ENCODE data around the gene JAK1. TPM values are rescaled to one million over a fixed set of nuclear protein-coding genes. Genes with fewer than 3 reads are reported as not detected.
A peak's percentile ranks its signal among the peaks of the same experiment; 100 is the strongest.

Gene JAK1
- total RNA-seq, 1 experiment from 2014 or later = 44.1 TPM

- DNase-seq = no peak
- H3K79me2 ChIP-seq (ENCODE audit: low read length) = no peaks in the 10 kb centered on the region
- H3K27me3 ChIP-seq (ENCODE audit: low read length) = no peaks in the 10 kb centered on the region
- TF ChIP-seq CTCF (conservative IDR thresholded peaks at IDR 0.05; ENCODE audit: low read depth, low read length) (no peak), EZH2phosphoT487 (IDR thresholded peaks at IDR 0.05; ENCODE audit: borderline replicate concordance, low read length) (no peak), EZH2 (IDR thresholded peaks at IDR 0.05; ENCODE audit: low read length, unreplicated experiment) (no peak)
- no peak overlapping the region for H3K4me3 ChIP-seq (ENCODE audit: low read length)
- intact Hi-C loops (cut with micrococcal nuclease) = no loop called here
- H3K4me1 ChIP-seq (ENCODE audit: insufficient read depth, low read length) = no peaks in the 10 kb centered on the region
- H3K4me2 ChIP-seq (ENCODE audit: low read length) = no peak overlapping the region
- no peaks in the 10 kb centered on the region for H3K9me3 ChIP-seq (ENCODE audit: low read length)
- no TSS peak for BruUV-seq (replicated peaks)
- H4K20me1 ChIP-seq (ENCODE audit: low read length) = no peaks in the 10 kb centered on the region
- H3K27ac ChIP-seq (ENCODE audit: low read length) = no peak overlapping the region
- H3K9ac ChIP-seq (ENCODE audit: low read length) = no peak overlapping the region
- CTCF ChIA-PET = no interaction called here
- H3K36me3 ChIP-seq (ENCODE audit: low read depth, low read length) = no peaks in the 10 kb centered on the region
- H3F3A ChIP-seq (ENCODE audit: low read length, unreplicated experiment) = no peaks in the 10 kb centered on the region
- no peak overlapping the region for H2AFZ ChIP-seq (ENCODE audit: low read length)
- no peak for ATAC-seq
- POLR2A ChIA-PET (ENCODE audit: unreplicated experiment) = no interaction called here
- H3K9me2 ChIP-seq (replicated peaks; ENCODE audit: low read length) = no peaks in the 10 kb centered on the region
Measured at GRCh38 chr1:64973061-64973647, 6.8 kb upstream of the JAK1 start.

GRCh38 chr1:64969305-64970046 lies 3.1 kb upstream of the JAK1 start:
- Histone ChIP-seq H3K36me3 (ENCODE audit: low read depth, low read length) (no peaks in the 10 kb centered on the region), H3K79me2 (ENCODE audit: low read length) (peaks cover 15% of the 10 kb centered on the region), H3K9me2 (replicated peaks; ENCODE audit: low read length) (no peaks in the 10 kb centered on the region), H3K4me2 (ENCODE audit: low read length) (no peak overlapping the region), H3K27ac (ENCODE audit: low read length) (no peak overlapping the region), H3K4me1 (ENCODE audit: insufficient read depth, low read length) (0 out of 2 replicates have a peak, but pooled peaks cover 13% of the 10 kb centered on the region), H3K4me3 (ENCODE audit: low read length) (no peak overlapping the region), H3K9ac (ENCODE audit: low read length) (no peak overlapping the region), H2AFZ (ENCODE audit: low read length) (no peak overlapping the region), H4K20me1 (ENCODE audit: low read length) (peaks cover 9% of the 10 kb centered on the region), H3K9me3 (ENCODE audit: low read length) (no peaks in the 10 kb centered on the region), H3K27me3 (ENCODE audit: low read length) (no peaks in the 10 kb centered on the region), H3F3A (ENCODE audit: low read length, unreplicated experiment) (no peaks in the 10 kb centered on the region)
- POLR2A ChIA-PET (ENCODE audit: unreplicated experiment) = no interaction called here
- no peak for ATAC-seq
- peak; percentile 36 for TF ChIP-seq CTCF (conservative IDR thresholded peaks at IDR 0.05; ENCODE audit: low read depth, low read length)
- TF ChIP-seq EZH2 (IDR thresholded peaks at IDR 0.05; ENCODE audit: low read length, unreplicated experiment) = no peak
- no TSS peak for BruUV-seq (replicated peaks)
- peak; percentile 21 for DNase-seq
- CTCF ChIA-PET = no interaction called here
- intact Hi-C loops (cut with micrococcal nuclease) = loop anchor here (1.0 to 5.0 kb wide), 4 partner anchors 53 to 282 kb away; no protein-coding TSS in a partner anchor

- H3K4me2 ChIP-seq (ENCODE audit: low read length) = peak overlapping the region; percentile 90
- CTCF ChIA-PET = interaction anchor here (1.5 kb wide), 1 partner anchor 53 kb away, joined by 11 read pairs; no protein-coding TSS in a partner anchor
- H3F3A ChIP-seq (ENCODE audit: low read length, unreplicated experiment) = no peaks in the 10 kb centered on the region
- DNase-seq = no peak
- H3K9me3 ChIP-seq (ENCODE audit: low read length) = no peaks in the 10 kb centered on the region
- ATAC-seq = no peak
- intact Hi-C loops (cut with micrococcal nuclease) = loop anchor here (5.0 kb wide), 3 partner anchors 55 to 280 kb away; no protein-coding TSS in a partner anchor
- H3K27ac ChIP-seq (ENCODE audit: low read length) = no peak overlapping the region
- H3K4me3 ChIP-seq (ENCODE audit: low read length) = peak overlapping the region; percentile 77
- POLR2A ChIA-PET (ENCODE audit: unreplicated experiment) = interaction anchor here (0.6 kb wide), 1 partner anchor 78 kb away, joined by 3 read pairs; no protein-coding TSS in a partner anchor
- H3K4me1 ChIP-seq (ENCODE audit: insufficient read depth, low read length) = 0 out of 2 replicates have a peak, but pooled peaks cover 13% of the 10 kb centered on the region
- H3K79me2 ChIP-seq (ENCODE audit: low read length) = peaks cover 36% of the 10 kb centered on the region
- no peaks in the 10 kb centered on the region for H3K9me2 ChIP-seq (replicated peaks; ENCODE audit: low read length)
- no peak for TF ChIP-seq CTCF (conservative IDR thresholded peaks at IDR 0.05; ENCODE audit: low read depth, low read length)
- no peak for TF ChIP-seq EZH2phosphoT487 (IDR thresholded peaks at IDR 0.05; ENCODE audit: borderline replicate concordance, low read length)
- TF ChIP-seq EZH2 (IDR thresholded peaks at IDR 0.05; ENCODE audit: low read length, unreplicated experiment) = no peak
- peaks cover 22% of the 10 kb centered on the region for H4K20me1 ChIP-seq (ENCODE audit: low read length)
- H2AFZ ChIP-seq (ENCODE audit: low read length) = peak overlapping the region; percentile 99
- no peak overlapping the region for H3K9ac ChIP-seq (ENCODE audit: low read length)
- no TSS peak for BruUV-seq (replicated peaks)
- no peaks in the 10 kb centered on the region for H3K27me3 ChIP-seq (ENCODE audit: low read length)
- no peaks in the 10 kb centered on the region for H3K36me3 ChIP-seq (ENCODE audit: low read depth, low read length)
Measured at GRCh38 chr1:64967381-64967780, 1.0 kb upstream of the JAK1 start.

Data from PC-3 (cell line).